ELR (cell line): Measurements from ENCODE around the gene ZGPAT.

Experiments
- DNase-seq: peaks from one replicate; pipeline ENCODE4 v3.0.0-alpha.2; 2015; ENCODE audit warnings: low read depth

The ZGPAT gene

GRCh38 chr20:63744574-63745423 is 37.0 kb downstream of the ZGPAT start:
- DNase-seq = no peak

DNA sequence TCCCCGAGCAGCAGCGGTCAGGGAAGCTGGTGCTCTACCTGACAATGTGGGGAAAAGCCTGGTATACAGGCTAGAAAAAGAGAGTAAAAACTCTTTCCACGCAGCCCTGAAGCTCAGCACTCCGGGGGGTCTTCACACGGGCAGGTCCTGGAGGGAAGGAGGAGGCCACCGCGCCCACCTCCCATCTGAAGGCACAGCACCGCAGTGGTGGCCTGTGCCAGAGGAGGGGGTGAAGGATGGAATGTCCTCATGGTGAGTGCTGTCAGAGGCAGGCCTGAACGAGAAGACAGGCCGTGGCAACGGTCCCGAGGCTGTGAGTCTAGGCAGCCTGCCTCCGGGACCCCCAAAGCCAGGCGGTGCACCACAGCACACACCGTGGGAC is 37.6 kb downstream of the ZGPAT start:
- DNase-seq = no peak

DNA sequence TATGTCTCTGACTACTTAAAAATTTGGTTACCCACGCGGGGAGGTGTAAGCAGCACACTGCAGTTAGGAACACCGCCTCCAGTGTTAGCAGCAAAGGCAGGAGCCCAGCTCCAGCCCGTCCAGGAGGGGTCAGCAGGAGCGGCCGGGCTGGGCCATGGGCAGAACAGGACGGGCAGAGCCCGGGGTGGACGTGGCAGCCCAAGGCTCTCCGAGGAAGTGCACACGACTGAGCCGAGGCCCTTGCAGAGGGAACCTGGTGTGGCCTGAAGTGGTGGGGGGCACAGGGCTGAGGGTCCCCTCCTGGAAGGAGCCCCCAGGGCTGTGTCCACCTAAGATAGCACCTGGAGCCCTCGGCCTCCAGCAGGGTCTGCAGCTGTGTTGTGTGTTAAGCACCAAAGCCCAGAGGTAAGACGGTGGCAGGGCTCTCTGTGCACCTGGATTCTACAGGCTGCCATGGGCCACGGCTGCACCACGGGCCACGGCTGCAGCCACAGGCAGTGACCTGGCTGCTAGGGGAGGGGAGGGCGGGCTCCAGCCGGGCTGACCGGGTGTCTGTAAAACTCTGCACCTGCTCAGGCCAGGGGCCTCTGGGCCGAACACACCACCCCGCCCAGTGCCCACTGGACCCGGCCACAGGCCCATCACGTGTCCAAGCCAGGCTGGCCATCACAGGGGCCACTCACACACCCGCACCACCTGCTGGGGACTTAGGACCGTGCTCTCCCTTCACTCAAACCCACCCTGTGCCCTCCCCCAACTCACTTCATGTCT is 38.3 kb downstream of the ZGPAT start:
- DNase-seq = no peak

- DNase-seq = no peak
Observed at GRCh38 chr20:63746751-63747315, 39.0 kb downstream of the ZGPAT start.

DNA sequence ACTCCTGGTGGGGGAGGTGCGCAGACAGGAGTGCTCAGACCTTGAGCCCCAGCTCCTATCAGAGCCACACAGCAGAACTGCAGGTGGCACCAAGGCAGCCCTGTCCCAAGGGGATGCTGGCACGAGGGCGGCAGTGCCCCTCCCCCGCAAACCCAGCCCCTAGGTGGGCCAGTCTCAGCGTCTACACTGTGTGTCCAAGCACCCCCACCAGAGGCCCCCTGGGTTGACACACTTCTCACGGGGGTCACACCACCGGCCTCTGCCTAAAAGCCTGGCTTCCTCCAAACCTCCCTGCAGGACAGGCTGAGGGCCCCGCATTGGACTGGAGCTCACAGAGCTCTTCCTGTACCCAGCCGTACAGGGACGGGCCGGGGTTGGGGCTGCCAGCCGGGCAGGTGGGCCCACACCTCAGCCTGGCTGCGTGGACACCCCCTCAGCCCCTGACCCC is 39.8 kb downstream of the ZGPAT start:
- DNase-seq = no peak

DNA sequence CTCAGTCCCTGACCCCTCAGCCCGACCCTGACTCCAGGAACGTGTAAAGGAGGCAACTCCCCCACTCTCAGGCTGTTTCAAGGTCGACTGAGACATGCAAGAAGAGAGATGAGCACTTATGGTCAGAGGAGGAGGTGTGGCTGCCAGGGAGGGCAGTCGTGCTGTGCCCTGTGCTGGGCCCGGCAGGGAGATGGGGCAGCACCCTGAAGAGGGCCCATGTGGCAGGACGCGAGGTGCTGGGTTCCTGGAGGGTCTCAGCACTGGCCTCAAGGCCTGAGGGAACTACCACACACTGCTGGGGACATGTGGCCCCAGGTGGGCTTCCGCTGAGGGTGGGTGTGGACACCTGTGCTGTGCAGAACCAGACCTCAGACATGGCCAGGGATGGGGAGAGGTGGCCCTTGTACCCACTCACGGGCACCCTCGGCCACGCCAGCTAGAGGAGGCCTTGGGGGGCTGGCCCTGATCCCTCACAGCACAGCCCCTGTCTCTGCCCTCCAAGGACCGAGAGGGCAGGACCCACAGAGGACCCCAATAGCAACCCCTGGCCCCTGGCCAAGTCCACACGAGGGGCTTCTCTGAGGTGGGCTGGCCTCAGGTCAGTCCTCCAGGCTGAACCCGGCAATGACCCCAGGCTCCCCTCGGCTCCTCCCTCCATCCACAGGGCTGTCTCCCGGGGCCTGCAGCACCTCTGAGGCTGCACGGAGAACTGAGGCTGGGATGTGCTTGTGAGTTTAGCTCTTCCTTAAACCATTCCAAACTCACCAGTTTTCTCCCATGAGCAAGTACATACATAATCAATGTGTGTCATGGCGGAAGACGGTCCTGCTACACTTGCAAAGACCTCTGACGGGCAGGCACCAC is 40.5 kb downstream of the ZGPAT start:
- no peak for DNase-seq

GRCh38 chr20:63748934-63749270 is 41.1 kb downstream of the ZGPAT start:
- DNase-seq = no peak

- no peak for DNase-seq
Observed at GRCh38 chr20:63749597-63750508, 42.0 kb downstream of the ZGPAT start.

DNA sequence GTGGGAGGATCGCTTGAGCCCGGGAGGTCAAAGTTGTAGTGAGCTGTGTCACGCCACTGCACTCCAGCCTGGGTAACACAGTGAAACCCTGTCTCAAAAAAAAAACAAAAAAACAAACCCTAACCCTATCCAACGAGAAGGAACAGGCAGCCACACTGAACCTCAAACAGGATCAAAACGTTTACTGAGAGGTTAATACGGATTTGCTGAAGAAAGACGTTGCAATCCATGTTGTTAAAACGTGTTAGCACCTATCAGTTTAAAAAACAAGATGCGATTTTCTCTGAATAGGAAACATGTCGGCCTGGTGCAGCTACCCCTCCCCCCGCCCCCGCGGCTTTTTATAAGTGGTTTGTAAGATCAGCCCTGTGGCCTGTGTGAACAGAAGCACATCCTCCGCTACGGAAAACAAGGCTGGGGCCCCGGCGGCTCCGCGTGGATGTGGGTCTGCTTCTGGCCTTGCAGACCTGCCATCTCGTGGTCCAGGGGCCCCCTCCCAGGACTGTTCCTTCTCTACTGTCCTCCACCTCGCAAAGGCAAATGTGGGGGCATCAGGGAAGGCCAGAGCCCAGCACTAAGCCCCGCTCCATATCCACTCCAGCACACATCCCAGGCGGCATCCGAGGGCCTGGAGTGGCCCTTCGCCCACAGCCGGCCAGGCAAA is 43.1 kb downstream of the ZGPAT start:
- no peak for DNase-seq

DNA sequence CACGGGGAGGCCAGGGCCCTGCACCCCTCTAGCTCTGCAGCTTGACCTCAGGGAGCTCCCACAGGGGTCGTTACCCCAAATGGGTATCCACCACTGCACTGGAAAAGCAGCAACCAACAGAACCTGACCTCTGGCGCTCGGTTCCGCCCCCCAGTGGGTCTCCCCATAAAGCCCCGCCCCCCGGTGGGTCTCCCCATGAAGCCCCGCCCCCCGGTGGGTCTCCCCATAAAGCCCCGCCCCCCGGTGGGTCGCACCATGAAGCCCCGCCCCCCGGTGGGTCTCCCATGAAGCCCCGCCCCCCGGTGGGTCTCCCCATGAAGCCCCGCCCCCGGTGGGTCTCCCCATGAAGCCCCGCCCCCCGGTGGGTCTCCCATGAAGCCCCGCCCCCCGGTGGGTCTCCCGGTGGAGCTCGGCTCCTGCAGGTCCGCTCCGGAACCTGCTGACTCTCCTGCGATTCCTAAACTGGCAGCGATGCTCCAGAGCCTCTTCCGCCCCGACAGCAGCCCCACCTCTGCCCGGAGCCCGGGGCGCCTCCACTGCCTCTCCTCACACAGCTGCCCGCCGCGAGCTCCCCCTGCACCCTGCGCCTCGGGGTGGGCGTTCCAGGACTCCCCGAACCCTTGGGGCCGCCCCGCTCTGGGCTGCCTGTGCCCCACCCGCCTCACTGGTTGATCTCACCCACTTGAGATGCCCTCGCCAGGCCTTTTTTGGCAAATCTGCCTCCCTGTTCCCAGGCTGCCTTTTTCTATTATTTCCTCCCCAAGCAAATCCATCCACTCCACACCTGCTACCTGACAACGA is 43.8 kb downstream of the ZGPAT start:
- DNase-seq = no peak

- no peak for DNase-seq
Observed at GRCh38 chr20:63752411-63753101, 44.7 kb downstream of the ZGPAT start.

GRCh38 chr20:63753381-63753780 is 45.5 kb downstream of the ZGPAT start:
- DNase-seq = no peak

GRCh38 chr20:63754008-63754407 is 46.2 kb downstream of the ZGPAT start:
- DNase-seq = no peak

DNA sequence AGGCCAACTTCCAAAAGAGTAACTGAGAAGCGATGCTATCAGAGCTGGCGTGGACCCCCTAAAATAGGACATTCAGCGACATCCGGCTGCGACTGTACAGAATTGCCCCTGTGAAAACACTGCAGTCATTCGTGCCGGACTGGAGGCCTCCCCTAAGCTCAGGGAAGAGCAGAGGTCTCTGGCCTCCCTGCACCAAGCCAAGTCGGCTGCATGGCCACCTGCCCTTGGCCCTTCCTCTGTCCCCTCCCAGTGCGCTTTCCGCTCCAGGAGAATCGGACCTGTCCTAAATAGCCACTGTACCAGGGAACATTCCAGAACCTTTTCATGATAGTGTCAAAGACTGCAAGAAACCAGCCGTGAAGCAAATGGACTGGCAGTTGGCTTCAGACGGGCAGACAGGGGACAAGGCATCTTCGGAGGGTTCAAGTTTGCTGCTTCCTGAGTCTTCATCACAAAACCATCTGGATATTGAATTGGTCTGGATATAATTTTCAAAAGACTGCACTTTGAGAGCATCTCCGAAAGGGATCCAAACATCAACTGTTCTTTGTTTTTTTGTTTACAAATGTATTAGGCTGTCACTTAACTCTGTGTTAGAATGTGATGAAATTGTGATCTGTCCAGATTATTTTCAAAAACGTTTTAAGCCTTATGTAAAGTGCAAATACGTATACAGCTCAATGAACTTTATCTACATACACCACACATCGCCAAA is 48.3 kb downstream of the ZGPAT start:
- DNase-seq = no peak

DNA sequence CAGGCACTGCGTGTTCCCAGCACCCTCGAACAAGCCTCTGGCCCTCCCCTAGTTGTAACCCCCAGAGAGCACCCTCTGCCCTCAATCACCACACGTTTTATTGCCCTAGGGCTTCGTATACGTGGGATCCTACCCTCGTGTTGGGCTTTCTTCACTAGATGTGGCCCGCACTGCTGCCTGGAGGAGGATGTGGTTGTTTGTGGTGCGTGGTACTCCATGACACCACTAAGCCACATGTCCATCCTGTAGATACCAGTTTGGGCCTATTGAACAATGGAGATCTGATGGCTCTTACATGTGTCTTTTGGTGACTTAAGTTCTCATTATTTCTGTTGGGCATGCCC is 48.8 kb downstream of the ZGPAT start:
- no peak for DNase-seq

GRCh38 chr20:63758152-63758551 is 50.3 kb downstream of the ZGPAT start:
- DNase-seq = no peak

DNA sequence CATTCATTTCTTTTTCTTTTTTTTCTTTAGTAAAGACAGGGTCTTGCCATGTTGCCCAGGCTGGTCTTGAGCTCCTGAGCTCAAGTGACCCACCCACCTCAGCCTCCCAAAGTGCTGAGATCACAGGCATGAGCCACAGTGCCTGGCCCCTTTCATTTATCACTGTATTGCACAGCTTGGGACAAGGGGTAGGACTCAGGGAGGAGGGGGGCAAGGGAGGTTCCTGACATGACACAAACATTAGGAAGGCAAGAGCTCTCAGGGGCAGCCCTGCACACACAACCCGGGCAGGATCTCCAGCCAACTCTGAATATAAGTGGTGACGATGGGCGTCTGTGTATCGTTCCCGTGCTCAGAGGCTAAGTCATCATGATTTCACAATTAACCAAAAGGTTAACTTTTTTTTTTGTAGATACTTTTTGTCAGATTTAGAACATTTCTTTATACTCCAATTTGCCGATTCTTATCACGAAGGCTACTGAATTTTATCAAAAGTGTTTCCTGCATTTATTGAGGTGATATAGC is 51.6 kb downstream of the ZGPAT start:
- no peak for DNase-seq
